GM12873 (cell line): ENCODE data around the gene IFT57.

Source experiments
- CTCF ChIP-seq: IDR thresholded peaks from 2 replicates; pipeline ENCODE4 v1.5.1; 2012; ENCODE audit warnings: low read depth, mild to moderate bottlenecking, moderate library complexity, low read length, control low read depth; ENCODE audit not compliant: insufficient read depth; ENCODE audit errors: missing control alignments

The IFT57 gene

GRCh38 chr3:108145578-108145977 is 76.6 kb downstream of the IFT57 start:
- no peak for TF ChIP-seq CTCF

GRCh38 chr3:108137460-108137814 is 84.8 kb downstream of the IFT57 start:
- no peak for TF ChIP-seq CTCF

GRCh38 chr3:108136561-108137459 is 85.4 kb downstream of the IFT57 start:
- no peak for TF ChIP-seq CTCF

- no peak for TF ChIP-seq CTCF
Observed at GRCh38 chr3:108134555-108134880, 87.7 kb downstream of the IFT57 start.

- TF ChIP-seq CTCF: no peak
Observed at GRCh38 chr3:108133858-108134554, 88.2 kb downstream of the IFT57 start.

GRCh38 chr3:108133048-108133369 is 89.2 kb downstream of the IFT57 start:
- no peak for TF ChIP-seq CTCF

GRCh38 chr3:108131475-108132134 is 90.6 kb downstream of the IFT57 start:
- TF ChIP-seq CTCF: no peak
